HepG2 (cell line): ENCODE data around the gene BABAM1. TPM values are rescaled to one million over a fixed set of nuclear protein-coding genes. Genes with fewer than 3 reads are reported as not detected.

Experiments
- CREB1 ChIP-seq, 2 experiments: fragments of 450-650 bp in 1 of 2; IDR thresholded peaks; 2 replicates each; pipeline ENCODE4 v1.6.1; 2016 to 2017; ENCODE audit warnings: control low read depth in 1 of 2, mild to moderate bottlenecking in 1 of 2, missing compliant biosample characterization in 1 of 2, missing genetic modification characterization in 1 of 2
- DPF2 ChIP-seq: sonication (generic); formaldehyde crosslinking; IDR thresholded peaks from 2 replicates; pipeline ENCODE4 v1.4.0; 2020; ENCODE audit warnings: mild to moderate bottlenecking, low read depth, missing genetic modification reagents, borderline replicate concordance
- HDAC1 ChIP-seq: sonication (generic); formaldehyde crosslinking; IDR thresholded peaks from 2 replicates; pipeline ENCODE4 v1.5.1; 2020; ENCODE audit warnings: mild to moderate bottlenecking, missing genetic modification reagents
- HES4 ChIP-seq: sonication (generic); formaldehyde crosslinking; IDR thresholded peaks from 2 replicates; pipeline ENCODE4 v1.9.0; 2021; ENCODE audit warnings: mild to moderate bottlenecking, missing genetic modification reagents, borderline replicate concordance
- HMG20B ChIP-seq: conservative IDR thresholded peaks from 2 replicates; pipeline ENCODE4 v1.6.1; 2016; ENCODE audit warnings: missing genetic modification reagents, missing compliant biosample characterization
- HOXA7 ChIP-seq: sonication (generic); formaldehyde crosslinking; IDR thresholded peaks from 2 replicates; pipeline ENCODE4 v1.8.1; 2022; ENCODE audit warnings: mild to moderate bottlenecking, missing genetic modification reagents, moderate library complexity
- MEF2D ChIP-seq: sonication (generic); formaldehyde crosslinking; IDR thresholded peaks from 2 replicates; pipeline ENCODE4 v1.5.1; 2020; ENCODE audit warnings: mild to moderate bottlenecking, missing genetic modification reagents
- NFYC ChIP-seq: IDR thresholded peaks from 2 replicates; pipeline ENCODE4 v1.6.1; 2016; ENCODE audit warnings: missing genetic modification reagents, missing compliant biosample characterization
- PCBP2 ChIP-seq: fragments of 200-400 bp; formaldehyde crosslinking; optimal IDR thresholded peaks from 2 replicates; pipeline ENCODE3; 2018; ENCODE audit warnings: low read length, low read depth; ENCODE audit not compliant: poor library complexity, severe bottlenecking
- PREB ChIP-seq: sonication (generic); formaldehyde crosslinking; IDR thresholded peaks from 2 replicates; pipeline ENCODE4 v1.4.0; 2020; ENCODE audit warnings: missing genetic modification reagents
- PTBP1 ChIP-seq: fragments of 200-400 bp; formaldehyde crosslinking; IDR thresholded peaks from 2 replicates; pipeline ENCODE4 v1.6.1; 2018; ENCODE audit warnings: low read length, low read depth; ENCODE audit not compliant: poor library complexity, severe bottlenecking
- RFX5 ChIP-seq: IDR thresholded peaks from 2 replicates; pipeline ENCODE4 v1.6.1; 2011; ENCODE audit warnings: low read depth, low read length, improper control_type of control experiment
- SPEN ChIP-seq: sonication (generic); formaldehyde crosslinking; IDR thresholded peaks from 2 replicates; pipeline ENCODE4 v1.5.1; 2020; ENCODE audit warnings: low read depth, mild to moderate bottlenecking, missing genetic modification reagents
- TFAP4 ChIP-seq: sonication (generic); IDR thresholded peaks from 2 replicates; pipeline ENCODE4 v1.6.1; 2016; ENCODE audit warnings: low read depth, borderline replicate concordance
- THRA ChIP-seq: sonication (generic); formaldehyde crosslinking; IDR thresholded peaks from 2 replicates; pipeline ENCODE4 v1.4.0; 2020; ENCODE audit warnings: missing genetic modification reagents, borderline replicate concordance
- ZBTB34 ChIP-seq: sonication (generic); formaldehyde crosslinking; IDR thresholded peaks from 2 replicates; pipeline ENCODE4 v1.8.0; 2022; ENCODE audit warnings: mild to moderate bottlenecking, missing genetic modification reagents
- ZFP36 ChIP-seq: fragments of 150-350 bp; IDR thresholded peaks from 2 replicates; pipeline ENCODE4 v1.6.1; 2018; ENCODE audit warnings: borderline replicate concordance, low read length, low read depth; ENCODE audit not compliant: partially characterized antibody
- ZNF468 ChIP-seq: sonication (generic); formaldehyde crosslinking; IDR thresholded peaks from 2 replicates; pipeline ENCODE4 v1.8.0; 2022; ENCODE audit warnings: mild to moderate bottlenecking, moderate library complexity, missing genetic modification reagents
- ZNF549 ChIP-seq: sonication (generic); formaldehyde crosslinking; IDR thresholded peaks from 2 replicates; pipeline ENCODE4 v1.5.0; 2020; ENCODE audit warnings: missing genetic modification reagents
- ZNF562 ChIP-seq: sonication (generic); formaldehyde crosslinking; IDR thresholded peaks from 2 replicates; pipeline ENCODE4 v1.8.0; 2022; ENCODE audit warnings: missing genetic modification reagents, borderline replicate concordance
- ZNF572 ChIP-seq: sonication (generic); formaldehyde crosslinking; IDR thresholded peaks from 2 replicates; pipeline ENCODE4 v1.5.1; 2020; ENCODE audit warnings: mild to moderate bottlenecking, missing genetic modification reagents
- ZNF724P ChIP-seq: sonication (generic); formaldehyde crosslinking; IDR thresholded peaks from 2 replicates; pipeline ENCODE4 v1.8.0; 2022; ENCODE audit warnings: missing genetic modification reagents, borderline replicate concordance
- polyA plus RNA-seq, 8 experiments: library from polyadenylated mRNA; depleted of rRNA in 3 of 8; stranded (reverse) in 7 of 8; unstranded in 1 of 8; fragments of >200 nt; fragmentation: Illumina TruSeq in 4 of 8; extraction: Trizol in 4 of 8; gene quantifications; 2 replicates each; pipeline versions ENCODE4 v1.2.1 to v1.2.3, GENCODE V29; 2011 to 2016; ENCODE audit warnings: low read depth in 4 of 8, missing spikeins in 1 of 8, mixed read lengths in 1 of 8; ENCODE audit not compliant: insufficient read depth in 1 of 8
- total RNA-seq, 5 experiments: library from RNA; depleted of rRNA; stranded (reverse); fragments of >200 nt; fragmentation: Illumina TruSeq; extraction: Trizol; gene quantifications; 2 replicates each; pipeline ENCODE4 v1.2.3, GENCODE V29; 2016; ENCODE audit warnings: low read depth in 1 of 5
- TF ChIP-seq, protein P1 (sequence below): sonication (generic); formaldehyde crosslinking; IDR thresholded peaks from 2 replicates; pipeline ENCODE4 v1.9.0; 2021; ENCODE audit warnings: missing genetic modification reagents, borderline replicate concordance

The BABAM1 gene
- total and polyA plus RNA-seq, 2 of the 13 experiments (the other 11 are each of a cell fraction or from before 2014, with no cell fraction given): 70.0 to 82.0 TPM

GRCh38 chr19:17243830-17244617 is 23.2 kb upstream of the BABAM1 start (continued):
- TF ChIP-seq ZNF549 (CRISPR knock-in tag) (no peak), SPEN (peak; percentile 70), ZNF572 (no peak), RFX5 (no peak), PREB (CRISPR knock-in tag) (no peak), ZNF468 (CRISPR knock-in tag) (no peak), TFAP4 (0 out of 2 replicates have a peak, but pooled peaks have one; percentile 27), HOXA7 (no peak), ZNF724P (CRISPR knock-in tag) (no peak), HMG20B (CRISPR knock-in tag) (no peak), PTBP1 (no peak), ZFP36 (no peak), MEF2D (CRISPR knock-in tag) (peak; percentile 35; the same call in 1 of the 2 replicates), THRA (CRISPR knock-in tag) (peak; percentile 84), DPF2 (CRISPR knock-in tag) (no peak), ZBTB34 (no peak), NFYC (CRISPR knock-in tag) (no peak), HES4 (CRISPR knock-in tag) (no peak), PCBP2 (no peak), ZNF562 (no peak), HDAC1 (CRISPR knock-in tag) (peak; percentile 92), CREB1 (IDR thresholded peaks at IDR 0.05) (no peak), CREB1 (CRISPR knock-in tag; IDR thresholded peaks at IDR 0.05) (no peak)
- TF ChIP-seq, protein P1, sequence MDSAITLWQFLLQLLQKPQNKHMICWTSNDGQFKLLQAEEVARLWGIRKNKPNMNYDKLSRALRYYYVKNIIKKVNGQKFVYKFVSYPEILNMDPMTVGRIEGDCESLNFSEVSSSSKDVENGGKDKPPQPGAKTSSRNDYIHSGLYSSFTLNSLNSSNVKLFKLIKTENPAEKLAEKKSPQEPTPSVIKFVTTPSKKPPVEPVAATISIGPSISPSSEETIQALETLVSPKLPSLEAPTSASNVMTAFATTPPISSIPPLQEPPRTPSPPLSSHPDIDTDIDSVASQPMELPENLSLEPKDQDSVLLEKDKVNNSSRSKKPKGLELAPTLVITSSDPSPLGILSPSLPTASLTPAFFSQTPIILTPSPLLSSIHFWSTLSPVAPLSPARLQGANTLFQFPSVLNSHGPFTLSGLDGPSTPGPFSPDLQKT (CRISPR knock-in tag): no peak
